WERI-Rb-1 (cell line): Measurements from ENCODE around the gene PSMA5.

Experiments used
- DNase-seq: peaks from one replicate; pipeline ENCODE4 v3.0.0-alpha.2; 2020
- H3K27ac ChIP-seq: fragments of 250-450 bp; sonication (Bioruptor Pico); 2 replicates; pipeline ENCODE4 v1.5.1; 2020; ENCODE audit warnings: mild to moderate bottlenecking, moderate library complexity
- H3K27me3 ChIP-seq: fragments of 250-450 bp; sonication (Bioruptor Pico); 2 replicates; pipeline ENCODE4 v1.5.1; 2021; ENCODE audit warnings: mild to moderate bottlenecking, low read depth, moderate library complexity; ENCODE audit not compliant: insufficient read depth, severe bottlenecking
- H3K36me3 ChIP-seq: fragments of 250-450 bp; sonication (Bioruptor Pico); 2 replicates; pipeline ENCODE4 v1.5.1; 2020; ENCODE audit warnings: mild to moderate bottlenecking, moderate library complexity
- H3K4me3 ChIP-seq: 2 replicates; pipeline ENCODE4 v1.5.1; 2011; ENCODE audit warnings: low read depth, mild to moderate bottlenecking, control low read depth, low read length
- H3K9me3 ChIP-seq: fragments of 250-450 bp; sonication (Bioruptor Pico); 2 replicates; pipeline ENCODE4 v1.5.1; 2021; ENCODE audit warnings: mild to moderate bottlenecking, moderate library complexity; ENCODE audit not compliant: severe bottlenecking
- TF ChIP-seq, protein P1 (sequence below): IDR thresholded peaks from 2 replicates; pipeline ENCODE4 v1.5.1; 2011; ENCODE audit warnings: low read depth, mild to moderate bottlenecking, control low read depth, inconsistent platforms, low read length

The PSMA5 gene

DNA sequence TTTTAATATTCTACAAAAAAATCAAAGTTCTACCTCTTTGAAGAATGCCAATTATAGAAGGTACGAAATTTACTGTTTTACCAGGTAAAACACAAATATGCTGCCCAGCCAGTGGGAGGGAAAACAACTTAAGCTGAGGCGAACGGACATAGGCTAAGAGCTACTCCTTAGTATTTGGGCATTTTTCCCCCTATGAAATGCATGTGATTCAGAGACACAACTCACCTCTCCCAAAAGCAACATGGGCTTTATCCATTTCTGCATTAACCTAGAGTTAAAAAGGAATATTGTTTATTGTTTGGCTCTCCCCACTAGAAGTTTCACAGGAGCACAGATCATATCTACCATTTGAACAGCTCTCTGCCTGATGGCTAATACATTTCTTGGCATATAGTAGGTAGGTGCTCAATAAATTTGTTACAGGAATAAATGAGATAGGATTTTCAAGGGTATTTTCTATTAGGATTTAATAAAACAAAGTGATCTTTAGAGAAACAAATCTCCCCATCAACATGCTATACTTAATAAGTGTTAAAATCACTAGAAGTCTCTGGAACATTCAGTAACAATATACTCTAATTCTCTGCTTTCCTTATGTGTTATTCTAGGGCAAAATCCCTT lies 26.1 kb downstream of the PSMA5 start:
- TF ChIP-seq, protein P1, sequence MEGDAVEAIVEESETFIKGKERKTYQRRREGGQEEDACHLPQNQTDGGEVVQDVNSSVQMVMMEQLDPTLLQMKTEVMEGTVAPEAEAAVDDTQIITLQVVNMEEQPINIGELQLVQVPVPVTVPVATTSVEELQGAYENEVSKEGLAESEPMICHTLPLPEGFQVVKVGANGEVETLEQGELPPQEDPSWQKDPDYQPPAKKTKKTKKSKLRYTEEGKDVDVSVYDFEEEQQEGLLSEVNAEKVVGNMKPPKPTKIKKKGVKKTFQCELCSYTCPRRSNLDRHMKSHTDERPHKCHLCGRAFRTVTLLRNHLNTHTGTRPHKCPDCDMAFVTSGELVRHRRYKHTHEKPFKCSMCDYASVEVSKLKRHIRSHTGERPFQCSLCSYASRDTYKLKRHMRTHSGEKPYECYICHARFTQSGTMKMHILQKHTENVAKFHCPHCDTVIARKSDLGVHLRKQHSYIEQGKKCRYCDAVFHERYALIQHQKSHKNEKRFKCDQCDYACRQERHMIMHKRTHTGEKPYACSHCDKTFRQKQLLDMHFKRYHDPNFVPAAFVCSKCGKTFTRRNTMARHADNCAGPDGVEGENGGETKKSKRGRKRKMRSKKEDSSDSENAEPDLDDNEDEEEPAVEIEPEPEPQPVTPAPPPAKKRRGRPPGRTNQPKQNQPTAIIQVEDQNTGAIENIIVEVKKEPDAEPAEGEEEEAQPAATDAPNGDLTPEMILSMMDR = no peak
- no peak overlapping the region for H3K27ac ChIP-seq
- DNase-seq = no peak
- H3K4me3 ChIP-seq = no peak overlapping the region
- H3K27me3 ChIP-seq = no peaks in the 10 kb centered on the region
- H3K9me3 ChIP-seq = no peaks in the 10 kb centered on the region
- H3K36me3 ChIP-seq = peaks cover 27% of the 10 kb centered on the region

DNA sequence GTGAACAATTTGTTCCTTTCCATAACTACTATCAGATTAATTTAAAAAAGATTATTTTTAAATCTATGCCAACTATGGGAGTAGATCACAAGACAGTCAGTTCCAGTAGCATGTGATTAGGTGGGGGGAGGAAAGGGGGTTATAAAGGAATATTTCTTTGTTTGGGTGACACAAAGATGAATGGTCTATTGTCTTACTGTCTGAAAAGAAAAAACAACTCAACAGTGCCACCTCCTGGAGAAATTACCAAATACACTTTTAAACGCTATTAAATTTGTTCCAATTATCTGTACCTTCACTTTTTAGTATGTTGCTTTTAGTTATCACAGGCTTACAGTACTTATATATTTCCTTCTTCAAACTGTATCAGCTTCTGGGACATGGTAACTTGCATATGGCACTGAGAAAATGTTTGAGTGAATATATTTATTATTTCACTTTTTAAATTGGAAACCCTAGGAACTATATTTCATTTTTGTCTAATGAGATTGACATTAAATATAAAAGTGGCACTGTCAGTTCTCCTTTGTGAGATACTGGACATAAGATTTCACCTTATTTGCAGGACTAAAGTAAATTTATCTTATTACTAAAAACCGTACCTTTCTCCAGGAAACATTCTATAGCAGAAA lies 26.8 kb downstream of the PSMA5 start:
- DNase-seq = peak; percentile 16
- TF ChIP-seq, protein P1 = 0 out of 2 replicates have a peak, but pooled peaks have one; percentile 14
- H3K36me3 ChIP-seq = peaks cover 23% of the 10 kb centered on the region
- no peak overlapping the region for H3K4me3 ChIP-seq
- H3K9me3 ChIP-seq = no peaks in the 10 kb centered on the region
- H3K27ac ChIP-seq = peak overlapping the region; percentile 78
- H3K27me3 ChIP-seq = no peaks in the 10 kb centered on the region

DNA sequence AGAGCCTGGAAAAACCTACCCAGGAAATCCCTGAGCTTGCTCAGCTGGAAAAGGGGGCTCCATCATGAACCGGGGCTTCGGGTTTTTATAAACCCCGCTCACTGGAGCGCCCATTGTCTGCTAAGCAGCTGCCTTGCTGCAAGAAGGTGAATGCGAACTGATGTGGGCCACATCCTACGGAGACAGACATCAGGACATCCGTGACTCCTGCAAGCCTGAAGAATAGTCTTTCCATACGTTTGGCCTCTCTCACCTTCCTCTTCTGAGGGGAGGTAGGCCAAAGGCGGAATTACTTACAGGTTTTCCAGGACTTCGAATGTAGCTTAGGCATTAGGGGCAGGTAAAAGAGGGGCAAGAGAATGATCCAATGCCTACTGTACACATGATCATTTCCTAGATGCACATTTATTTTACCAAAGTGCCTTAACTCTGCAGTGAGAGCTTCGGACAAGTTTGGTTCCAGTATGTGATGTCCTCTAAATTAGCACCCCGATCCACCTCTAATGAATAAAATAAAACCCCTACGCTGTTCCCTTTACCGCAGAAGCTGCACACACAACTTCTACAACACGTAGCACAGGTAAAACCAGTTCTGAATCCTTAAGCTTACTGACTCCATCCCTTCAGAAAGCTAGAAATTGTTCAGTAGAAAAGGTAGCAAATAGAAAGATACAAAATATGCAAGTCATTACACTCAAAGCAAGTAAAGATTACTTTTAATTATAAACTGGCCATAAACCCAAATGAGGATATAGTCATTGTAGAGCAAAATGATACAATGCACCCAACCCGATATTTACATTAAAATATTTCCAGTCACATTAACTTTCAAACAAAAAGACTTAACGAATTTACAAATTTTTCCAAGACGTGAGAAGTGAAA lies 27.7 kb downstream of the PSMA5 start:
- Histone ChIP-seq H3K4me3 (peak overlapping the region; percentile 74), H3K36me3 (peaks cover 24% of the 10 kb centered on the region), H3K27me3 (no peaks in the 10 kb centered on the region), H3K27ac (peak overlapping the region; percentile 78), H3K9me3 (no peaks in the 10 kb centered on the region)
- DNase-seq = no peak
- TF ChIP-seq, protein P1 = no peak

DNA sequence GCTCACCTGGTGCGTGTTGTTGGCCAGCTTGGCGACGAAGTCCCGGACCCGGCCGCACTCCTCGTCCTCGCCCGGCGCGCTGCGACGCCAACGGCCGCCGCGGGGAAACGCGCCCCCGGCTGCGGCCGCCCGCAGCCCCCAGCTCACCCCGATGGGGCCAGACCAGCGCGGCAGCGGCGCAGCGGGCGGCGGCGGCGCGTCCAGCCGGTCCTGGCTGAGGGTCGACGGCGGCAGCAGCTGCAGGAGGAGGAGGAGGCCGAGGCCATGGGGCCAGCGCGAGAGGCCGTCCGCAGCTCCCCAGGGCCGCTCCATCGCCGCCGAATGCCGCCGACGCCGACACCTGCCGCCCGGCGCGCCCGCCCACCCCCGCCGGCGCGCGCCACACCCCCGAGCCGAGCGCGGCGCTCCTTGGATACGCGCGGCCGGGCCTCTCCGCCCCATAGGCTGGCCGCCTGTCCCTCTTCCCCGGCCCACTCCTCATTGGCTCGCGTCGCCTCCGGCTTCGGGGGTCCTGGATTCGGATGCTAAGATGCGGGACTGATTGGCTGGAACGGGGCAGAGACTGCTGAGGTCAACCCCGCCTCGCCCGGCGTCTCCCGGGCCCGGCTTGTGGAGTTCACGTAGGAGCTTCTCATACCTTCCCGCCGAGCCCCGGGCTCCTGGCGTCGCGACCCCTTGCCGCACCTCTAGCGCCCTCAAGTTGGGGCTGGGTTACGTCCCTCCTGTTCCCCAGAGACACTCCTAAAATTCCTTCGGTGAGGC lies 28.5 kb downstream of the PSMA5 start, which contains the start of gene SORT1:
TSS of gene SORT1 (minus strand) at position 338 of the 762 bp plus-strand sequence. CDS start at position 312, 26 bp downstream.
- Histone ChIP-seq H3K27ac (peak within 1 kb of the TSS; percentile 78), H3K27me3 (no peaks in the 10 kb centered on the region), H3K4me3 (peak within 1 kb of the TSS; percentile 74), H3K9me3 (no peaks in the 10 kb centered on the region), H3K36me3 (peaks cover 22% of the 10 kb centered on the region)
- TF ChIP-seq, protein P1 = peak; percentile 37; the same call in 1 of the 2 replicates
- peak; percentile 98 for DNase-seq

DNA sequence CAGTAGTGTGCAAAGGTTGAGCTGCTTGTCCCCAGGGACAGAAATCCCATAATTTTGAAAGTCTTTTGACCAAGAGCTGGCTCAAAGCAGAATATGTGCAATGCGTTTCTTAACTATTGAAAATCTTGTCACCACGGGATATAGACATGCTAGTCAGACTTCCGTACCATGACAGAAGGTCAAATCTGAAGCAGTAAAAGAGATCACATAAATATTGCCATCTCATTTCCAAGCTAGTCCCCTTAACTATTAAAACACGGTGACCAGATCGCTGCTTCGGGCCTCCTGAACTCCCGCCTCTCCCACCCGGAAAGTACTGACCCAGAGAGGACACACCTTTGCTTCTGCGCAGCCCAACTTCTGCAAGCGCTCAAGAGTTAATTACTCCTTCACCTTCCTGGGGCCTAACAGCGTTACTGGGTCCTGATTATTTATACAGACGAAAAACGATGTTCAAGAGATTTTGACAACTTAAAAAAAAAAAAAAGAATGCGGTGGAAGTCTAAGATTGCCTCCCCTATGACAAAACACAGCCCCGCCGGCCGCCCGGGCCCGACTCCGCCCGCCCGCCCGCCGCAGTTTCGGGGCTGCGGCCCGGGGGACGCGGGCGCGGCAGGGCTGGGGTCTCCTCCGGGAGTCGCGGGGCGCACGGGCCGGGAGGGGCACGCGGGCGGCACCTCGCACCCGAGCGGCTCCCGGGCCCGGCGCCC lies 29.2 kb downstream of the PSMA5 start:
- DNase-seq = peak; percentile 15

More for the DNA sequence above, 29.2 kb downstream of the PSMA5 start:
- Histone ChIP-seq H3K27me3 (no peaks in the 10 kb centered on the region), H3K27ac (no peak overlapping the region), H3K36me3 (peaks cover 17% of the 10 kb centered on the region), H3K9me3 (no peaks in the 10 kb centered on the region), H3K4me3 (peak overlapping the region; percentile 74)
- TF ChIP-seq, protein P1 = no peak
